Stomach (tissue), 9 donors: ENCODE measurements around the gene GPC6. TPM values are rescaled to one million over a fixed set of nuclear protein-coding genes. Genes with fewer than 3 reads are reported as not detected.

Experiments
- DNase-seq, 2 donors: peaks; one replicate each; pipeline versions ENCODE4 v3.0.0 to v3.0.0-alpha.2; 2013 to 2019
- H3K27ac ChIP-seq, 5 donors: fragments of 200-600 bp in 4 of 5; sonication (generic) in 4 of 5; one replicate each; pipeline ENCODE4 v1.5.1; 2013 to 2019; ENCODE audit warnings: mild to moderate bottlenecking in 1 of 5, moderate library complexity in 1 of 5
- H3K27me3 ChIP-seq, 3 donors: fragments of 200-600 bp; sonication (generic); one replicate each; pipeline ENCODE4 v1.5.1; 2017 to 2019; ENCODE audit warnings: mixed run types in 1 of 3
- H3K36me3 ChIP-seq, 4 donors: fragments of 200-600 bp; sonication (generic); 1 replicate in 3 of 4; 2 replicates in 1 of 4; pipeline ENCODE4 v1.5.1; 2016 to 2019
- H3K4me1 ChIP-seq, 4 donors: fragments of 200-600 bp; sonication (generic); one replicate each; pipeline ENCODE4 v1.5.1; 2016 to 2019
- H3K4me3 ChIP-seq, 4 donors: fragments of 200-600 bp; sonication (generic) in 3 of 4; one replicate each; pipeline ENCODE4 v1.5.1; 2016 to 2019; ENCODE audit warnings: mild to moderate bottlenecking in 1 of 4
- H3K9me3 ChIP-seq, 4 donors: fragments of 200-600 bp; sonication (generic); one replicate each; pipeline ENCODE4 v1.5.1; 2016 to 2019
- CTCF ChIP-seq, 7 experiments: fragments of 450-650 bp in 4 of 7; fragments of 200-600 bp in 3 of 7; sonication (generic) in 3 of 7; IDR thresholded peaks; one replicate each; pipeline ENCODE4 v1.5.1; 2016 to 2019; ENCODE audit warnings: antibody characterized with exemption in 7 of 7, control low read depth in 2 of 7, mild to moderate bottlenecking in 1 of 7
- EP300 ChIP-seq: sonication (generic); formaldehyde crosslinking; IDR thresholded peaks from one replicate; pipeline ENCODE4 v1.6.1; 2017; ENCODE audit warnings: antibody characterized with exemption
- POLR2A ChIP-seq, 4 donors: fragments of 450-650 bp; IDR thresholded peaks; one replicate each; pipeline ENCODE4 v1.6.1; 2016; ENCODE audit warnings: antibody characterized with exemption in 4 of 4, control low read depth in 2 of 4, mild to moderate bottlenecking in 1 of 4, moderate library complexity in 1 of 4
- POLR2AphosphoS5 ChIP-seq, 3 donors: sonication (generic); formaldehyde crosslinking; IDR thresholded peaks; one replicate each; pipeline ENCODE4 v1.6.1; 2016; ENCODE audit warnings: antibody characterized with exemption in 3 of 3
- WGBS, 5 donors: extraction: QIAGEN DNeasy Blood & Tissue Kit in 3 of 5; methylation state at CpG; one replicate each; pipeline versions ENCODE4 v1.1.5 to v1.1.7; 2013 to 2018; 5-methylcytosine and 5-hydroxymethylcytosine counted together
- intact Hi-C: fragments of 100-400 bp; cut with DNase I; formaldehyde crosslinking; loops from one replicate; pipeline ENCODE4 v1.15.1; 2023; ENCODE audit warnings: low total_unique reads
- polyA plus RNA-seq, 3 donors: library from polyadenylated mRNA; stranded (reverse); fragments of 200-250 nt; gene quantifications; one replicate each; pipeline ENCODE4 v1.2.3, GENCODE V29; 2013
- total RNA-seq, 5 donors: library from RNA; depleted of rRNA; stranded (reverse); fragments of >200 nt; gene quantifications; one replicate each; pipeline versions ENCODE4 v1.1.0 to v1.2.3, GENCODE V29; 2014 to 2016
- donor health status: healthy with polysubstance abuse.
- donor health status: Bipolar disorder and iron deficiency.
- donor health status: healthy.

GPC6 gene
- total and polyA plus RNA-seq, 8 donors: 0.70 to 52.7 (median 5.6) TPM

- no peak for TF ChIP-seq EP300
- no peak for TF ChIP-seq CTCF (IDR thresholded peaks at IDR 0.05)
- TF ChIP-seq POLR2A (IDR thresholded peaks at IDR 0.05): no peak
- TF ChIP-seq POLR2AphosphoS5 (IDR thresholded peaks at IDR 0.05): no peak
- 68 to 94% (median 88%) methylated on average over 1 of the region's 1 CpG for WGBS, 5 donors
- intact Hi-C loops: no loop called here
These were observed 1088.6 kb downstream of the GPC6 start for GRCh38 chr13:94315188-94315587.

GRCh38 chr13:94317063-94317491, 1090.5 kb downstream of the GPC6 start:
- intact Hi-C loops: no loop called here
- Histone ChIP-seq H3K36me3 (no peaks in the 10 kb centered on the region), H3K27me3 (no peaks in the 10 kb centered on the region), H3K4me3 (no peak overlapping the region), H3K9me3 (no peaks in the 10 kb centered on the region), H3K27ac (no peak overlapping the region), H3K4me1 (no peaks in the 10 kb centered on the region)
- WGBS, 5 donors: 32 to 48% (median 41%) methylated on average over 2 of the region's 2 CpGs
- TF ChIP-seq POLR2AphosphoS5 (IDR thresholded peaks at IDR 0.05) (no peak), POLR2A (IDR thresholded peaks at IDR 0.05) (no peak), CTCF (IDR thresholded peaks at IDR 0.05) (no peak), EP300 (no peak)
- DNase-seq: no peak

More at GRCh38 chr13:94315188-94315587, 1088.6 kb downstream of the GPC6 start:
- Histone ChIP-seq H3K36me3 (no peaks in the 10 kb centered on the region), H3K9me3 (no peaks in the 10 kb centered on the region), H3K4me1 (peaks cover 0 to 2% (median 0%) of the 10 kb centered on the region in 4 donors), H3K27me3 (no peaks in the 10 kb centered on the region), H3K4me3 (no peak overlapping the region), H3K27ac (no peak overlapping the region)
- DNase-seq: no peak

GRCh38 chr13:94318418-94318817, 1091.8 kb downstream of the GPC6 start:
- WGBS, 5 donors: 78 to 94% (median 90%) methylated on average over 3 of the region's 3 CpGs
- intact Hi-C loops: no loop called here

GRCh38 chr13:94319501-94319900, 1092.9 kb downstream of the GPC6 start:
- Histone ChIP-seq H3K4me3 (no peak overlapping the region), H3K36me3 (no peaks in the 10 kb centered on the region), H3K4me1 (no peaks in the 10 kb centered on the region), H3K9me3 (no peaks in the 10 kb centered on the region), H3K27me3 (no peaks in the 10 kb centered on the region), H3K27ac (no peak overlapping the region)
- no peak for TF ChIP-seq CTCF (IDR thresholded peaks at IDR 0.05)
- no peak for TF ChIP-seq POLR2AphosphoS5 (IDR thresholded peaks at IDR 0.05)
- no peak for TF ChIP-seq EP300
- TF ChIP-seq POLR2A (IDR thresholded peaks at IDR 0.05): no peak
- 73 to 91% (median 86%) methylated on average over 2 of the region's 2 CpGs for WGBS, 5 donors
- no peak for DNase-seq
- intact Hi-C loops: no loop called here

More at GRCh38 chr13:94318418-94318817, 1091.8 kb downstream of the GPC6 start:
- Histone ChIP-seq H3K4me1 (no peaks in the 10 kb centered on the region), H3K36me3 (no peaks in the 10 kb centered on the region), H3K9me3 (no peaks in the 10 kb centered on the region), H3K27me3 (no peaks in the 10 kb centered on the region), H3K4me3 (no peak overlapping the region), H3K27ac (no peak overlapping the region)
- DNase-seq: no peak
- TF ChIP-seq EP300 (no peak), POLR2AphosphoS5 (IDR thresholded peaks at IDR 0.05) (no peak), CTCF (IDR thresholded peaks at IDR 0.05) (no peak), POLR2A (IDR thresholded peaks at IDR 0.05) (no peak)
